PC-9 (cell line): ENCODE measurements around the gene BEST3. TPM values are rescaled to one million over a fixed set of nuclear protein-coding genes. Genes with fewer than 3 reads are reported as not detected.
A peak's percentile ranks its signal among the peaks of the same experiment; 100 is the strongest.

Experiments used
- BruUV-seq: library from RNA; stranded (reverse); fragments of 400-500 nt; replicated peaks from 2 replicates; lab custom pipeline; 2021; lab: Mats Ljungman, UMichigan
- CTCF ChIA-PET: fragments of 300-600 bp; sonication (Branson Sonifier 250); formaldehyde crosslinking; loops from one replicate; lab custom pipeline; 2022; ENCODE audit warnings: antibody characterized with exemption; lab: Charles Lee
- POLR2A ChIA-PET: fragments of 300-600 bp; sonication (Branson Sonifier 250); formaldehyde crosslinking; loops from one replicate; lab custom pipeline; 2022; ENCODE audit warnings: antibody characterized with exemption; ENCODE audit not compliant: unreplicated experiment; lab: Charles Lee
- DNase-seq, 2 experiments: peaks; one replicate each; pipeline versions ENCODE4 v3.0.0 to v3.0.0-alpha.2; 2015 to 2022; ENCODE audit warnings: mixed read lengths in 1 of 2
- H2AFZ ChIP-seq: fragments of 200-600 bp; sonication (generic); 2 replicates; pipeline ENCODE4 v1.8.1; 2017; ENCODE audit warnings: antibody characterized with exemption
- H3F3A ChIP-seq: fragments of 200-600 bp; sonication (generic); 2 replicates; pipeline ENCODE4 v1.8.1; 2017; ENCODE audit warnings: antibody characterized with exemption, mild to moderate bottlenecking, low read depth; ENCODE audit not compliant: insufficient read depth
- H3K27ac ChIP-seq: fragments of 200-600 bp; sonication (generic); 2 replicates; pipeline ENCODE4 v1.6.1; 2016; ENCODE audit warnings: mixed run types
- H3K27me3 ChIP-seq: fragments of 200-600 bp; sonication (generic); 2 replicates; pipeline ENCODE4 v1.6.1; 2016; ENCODE audit warnings: low read depth, mixed run types; ENCODE audit not compliant: insufficient read depth
- H3K36me3 ChIP-seq: fragments of 200-600 bp; sonication (generic); 2 replicates; pipeline ENCODE4 v1.6.1; 2016; ENCODE audit warnings: low read depth, mixed run types
- H3K4me1 ChIP-seq: fragments of 200-600 bp; sonication (generic); replicated peaks from 2 replicates; pipeline ENCODE4 v1.6.1; 2016; ENCODE audit warnings: mixed run types; ENCODE audit not compliant: insufficient read depth
- H3K4me2 ChIP-seq: fragments of 200-600 bp; sonication (generic); 2 replicates; pipeline ENCODE4 v1.6.1; 2017; ENCODE audit warnings: mixed run types
- H3K4me3 ChIP-seq: fragments of 200-600 bp; sonication (generic); 2 replicates; pipeline ENCODE4 v1.6.1; 2016; ENCODE audit warnings: mixed run types
- H3K79me2 ChIP-seq: fragments of 200-600 bp; sonication (generic); 2 replicates; pipeline ENCODE4 v1.6.1; 2017; ENCODE audit warnings: low read depth, mixed run types
- H3K9me2 ChIP-seq: fragments of 200-600 bp; sonication (generic); 2 replicates; pipeline ENCODE4 v1.8.1; 2017; ENCODE audit warnings: mild to moderate bottlenecking; ENCODE audit not compliant: insufficient read depth
- H3K9me3 ChIP-seq: fragments of 200-600 bp; sonication (generic); 2 replicates; pipeline ENCODE4 v1.8.1; 2016; ENCODE audit warnings: low read depth; ENCODE audit not compliant: insufficient read depth
- H4K20me1 ChIP-seq: fragments of 200-600 bp; sonication (generic); 2 replicates; pipeline ENCODE4 v1.8.1; 2017; ENCODE audit not compliant: insufficient read depth
- EZH2 ChIP-seq: fragments of 200-600 bp; sonication (generic); IDR thresholded peaks from 2 replicates; pipeline ENCODE4 v1.8.0; 2017; ENCODE audit warnings: antibody characterized with exemption, low read depth
- intact Hi-C: fragments of 100-400 bp; cut with micrococcal nuclease; formaldehyde crosslinking; loops from one replicate; pipeline ENCODE4 v1.10.0; 2022; ENCODE audit not compliant: unreplicated experiment
- total RNA-seq: library from RNA; stranded (reverse); gene quantifications from 2 replicates; pipeline ENCODE4 v1.2.3, GENCODE V29; 2021
- TF ChIP-seq, protein P1 (sequence below): fragments of 200-600 bp; sonication (generic); conservative IDR thresholded peaks from 2 replicates; pipeline ENCODE4 v1.6.1; 2017; ENCODE audit warnings: mixed run types, antibody characterized with exemption, mild to moderate bottlenecking, moderate library complexity

The BEST3 gene
- total RNA-seq, 1 experiment from 2014 or later, result 0.17 TPM

DNA sequence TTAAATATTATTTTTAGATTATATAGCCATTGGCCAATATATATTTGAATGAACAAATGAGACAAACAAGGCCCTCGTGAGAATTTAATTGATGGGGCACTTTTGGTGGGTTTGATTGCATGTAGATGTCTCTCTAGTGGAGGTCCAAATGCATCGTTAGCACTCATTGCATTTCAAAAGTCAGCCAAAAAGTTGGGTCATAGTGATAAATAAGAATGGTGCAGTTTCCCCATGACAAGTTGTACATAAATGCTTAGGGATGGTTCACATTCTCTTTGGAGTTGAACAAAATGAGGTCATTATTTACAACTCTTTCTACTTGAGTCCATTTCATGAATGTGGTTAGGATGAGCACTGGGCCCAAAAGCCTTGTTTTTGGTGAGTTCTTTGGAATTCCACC, 1.0 kb downstream of the BEST3 start:
- Histone ChIP-seq H3K27me3 (no peaks in the 10 kb centered on the region), H3K4me3 (no peak overlapping the region), H3K4me1 (no peaks in the 10 kb centered on the region), H2AFZ (no peak overlapping the region), H3F3A (no peaks in the 10 kb centered on the region), H3K9me3 (no peaks in the 10 kb centered on the region), H3K9me2 (no peaks in the 10 kb centered on the region), H3K79me2 (no peaks in the 10 kb centered on the region), H3K27ac (no peak overlapping the region), H3K36me3 (no peaks in the 10 kb centered on the region), H3K4me2 (no peak overlapping the region), H4K20me1 (no peaks in the 10 kb centered on the region)
- TF ChIP-seq, protein P1, sequence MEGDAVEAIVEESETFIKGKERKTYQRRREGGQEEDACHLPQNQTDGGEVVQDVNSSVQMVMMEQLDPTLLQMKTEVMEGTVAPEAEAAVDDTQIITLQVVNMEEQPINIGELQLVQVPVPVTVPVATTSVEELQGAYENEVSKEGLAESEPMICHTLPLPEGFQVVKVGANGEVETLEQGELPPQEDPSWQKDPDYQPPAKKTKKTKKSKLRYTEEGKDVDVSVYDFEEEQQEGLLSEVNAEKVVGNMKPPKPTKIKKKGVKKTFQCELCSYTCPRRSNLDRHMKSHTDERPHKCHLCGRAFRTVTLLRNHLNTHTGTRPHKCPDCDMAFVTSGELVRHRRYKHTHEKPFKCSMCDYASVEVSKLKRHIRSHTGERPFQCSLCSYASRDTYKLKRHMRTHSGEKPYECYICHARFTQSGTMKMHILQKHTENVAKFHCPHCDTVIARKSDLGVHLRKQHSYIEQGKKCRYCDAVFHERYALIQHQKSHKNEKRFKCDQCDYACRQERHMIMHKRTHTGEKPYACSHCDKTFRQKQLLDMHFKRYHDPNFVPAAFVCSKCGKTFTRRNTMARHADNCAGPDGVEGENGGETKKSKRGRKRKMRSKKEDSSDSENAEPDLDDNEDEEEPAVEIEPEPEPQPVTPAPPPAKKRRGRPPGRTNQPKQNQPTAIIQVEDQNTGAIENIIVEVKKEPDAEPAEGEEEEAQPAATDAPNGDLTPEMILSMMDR, result no peak
- no peak for TF ChIP-seq EZH2
- no TSS peak for BruUV-seq
- no peak for DNase-seq
- ChIA-PET POLR2A (no interaction called here), CTCF (no interaction called here)
- intact Hi-C loops, result no loop called here

DNA sequence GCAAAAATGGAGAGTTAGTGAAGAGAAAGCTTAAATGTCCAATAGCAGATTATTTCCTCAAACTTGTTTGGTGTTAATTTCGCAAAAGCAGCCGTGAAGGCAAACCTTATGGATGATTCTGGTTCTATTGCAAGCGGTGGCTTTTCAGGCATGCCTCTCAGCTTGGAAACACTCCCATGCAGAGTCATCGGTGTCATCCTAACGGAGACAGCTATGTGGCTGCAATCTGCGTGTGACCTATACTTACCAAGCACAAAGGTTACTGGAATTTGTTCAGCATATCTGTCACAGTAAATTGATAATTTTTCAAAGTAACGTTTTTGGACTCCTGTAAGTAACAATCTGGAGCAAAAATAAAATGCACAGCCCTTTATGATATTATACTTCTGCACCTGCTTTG, 5.0 kb downstream of the BEST3 start:
- intact Hi-C loops, result no loop called here
- H3K27ac ChIP-seq, result no peak overlapping the region
- no peak for DNase-seq
- no peaks in the 10 kb centered on the region for H3K9me3 ChIP-seq
- H3K4me3 ChIP-seq, result no peak overlapping the region
- H3K9me2 ChIP-seq, result no peaks in the 10 kb centered on the region
- no peak overlapping the region for H2AFZ ChIP-seq
- no peaks in the 10 kb centered on the region for H4K20me1 ChIP-seq
- peaks cover 6% of the 10 kb centered on the region; the same call in 1 of the 2 replicates for H3F3A ChIP-seq
- ChIA-PET CTCF (no interaction called here), POLR2A (no interaction called here)
- H3K79me2 ChIP-seq, result no peaks in the 10 kb centered on the region
- H3K36me3 ChIP-seq, result no peaks in the 10 kb centered on the region
- no peaks in the 10 kb centered on the region for H3K27me3 ChIP-seq
- no TSS peak for BruUV-seq
- H3K4me2 ChIP-seq, result no peak overlapping the region
- TF ChIP-seq, protein P1, result no peak
- no peak for TF ChIP-seq EZH2
- H3K4me1 ChIP-seq, result peaks cover 6% of the 10 kb centered on the region

DNA sequence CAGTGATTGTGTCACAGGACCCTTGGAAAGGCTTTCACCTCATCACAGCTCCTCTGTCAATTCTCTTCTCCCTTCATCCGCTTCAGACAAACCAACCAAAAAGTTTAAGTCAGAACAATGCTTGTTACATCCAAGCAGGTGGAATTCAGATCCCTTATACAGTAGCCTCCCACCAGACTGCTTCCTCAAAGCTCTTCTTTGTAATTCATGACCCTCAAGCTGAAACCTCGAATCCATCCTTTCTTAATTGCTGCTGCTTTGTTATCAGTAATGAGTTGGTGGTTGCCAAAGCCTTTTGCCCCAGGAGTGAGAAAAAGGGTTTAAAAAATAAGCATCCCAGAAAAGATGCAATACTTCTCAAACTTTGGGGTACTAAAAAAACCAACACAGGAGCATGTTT, 9.5 kb downstream of the BEST3 start:
- H3K4me1 ChIP-seq, result peaks cover 21% of the 10 kb centered on the region
- no peaks in the 10 kb centered on the region for H3K27me3 ChIP-seq
- no peaks in the 10 kb centered on the region for H3K9me2 ChIP-seq
- intact Hi-C loops, result loop anchor here (5.0 kb wide), 1 partner anchor 43 kb away; no protein-coding TSS in a partner anchor
- H3K9me3 ChIP-seq, result no peaks in the 10 kb centered on the region
- DNase-seq, result no peak
- H3F3A ChIP-seq, result peaks cover 15% of the 10 kb centered on the region
- no peak overlapping the region for H3K4me3 ChIP-seq
- H3K79me2 ChIP-seq, result no peaks in the 10 kb centered on the region
- peak overlapping the region; percentile 75 for H3K4me2 ChIP-seq
- ChIA-PET POLR2A (no interaction called here), CTCF (no interaction called here)
- H4K20me1 ChIP-seq, result no peaks in the 10 kb centered on the region
- no TSS peak for BruUV-seq
- H3K27ac ChIP-seq, result peak overlapping the region; percentile 72
- TF ChIP-seq, protein P1, result no peak
- no peak for TF ChIP-seq EZH2
- H3K36me3 ChIP-seq, result no peaks in the 10 kb centered on the region
- peak overlapping the region; percentile 21; the same call in 1 of the 2 replicates for H2AFZ ChIP-seq
